NCI-H2227 (cell line): ENCODE measurements around the gene RBP2.

ENCODE experiments used
- DNase-seq: peaks from one replicate; lab custom pipeline; 2025; ENCODE audit not compliant: unreplicated experiment; lab: John Stamatoyannopoulos, UW

Gene RBP2

GRCh38 chr3:139476348-139476747, at the start of gene RBP2:
TSS of gene RBP2 (minus strand) at chr3:139476516. CDS start at chr3:139476459, 57 bp downstream.
- no peak for DNase-seq

GRCh38 chr3:139524841-139525636, 48.7 kb upstream of the RBP2 start:
- no peak for DNase-seq

- DNase-seq: no peak
Measured at GRCh38 chr3:139523718-139524117, 47.4 kb upstream of the RBP2 start.

- DNase-seq: no peak
Measured at GRCh38 chr3:139523166-139523565, 46.9 kb upstream of the RBP2 start.

- no peak for DNase-seq
Measured at GRCh38 chr3:139522421-139522820, 46.1 kb upstream of the RBP2 start.

- no peak for DNase-seq
Measured at GRCh38 chr3:139521816-139522215, 45.5 kb upstream of the RBP2 start.

- no peak for DNase-seq
Measured at GRCh38 chr3:139521144-139521543, 44.8 kb upstream of the RBP2 start.

GRCh38 chr3:139519998-139520737, 43.9 kb upstream of the RBP2 start:
- no peak for DNase-seq

GRCh38 chr3:139518926-139519842, 42.9 kb upstream of the RBP2 start:
- no peak for DNase-seq

- DNase-seq: no peak
Measured at GRCh38 chr3:139518306-139518705, 42.0 kb upstream of the RBP2 start.

- no peak for DNase-seq
Measured at GRCh38 chr3:139517321-139518065, 41.2 kb upstream of the RBP2 start.

GRCh38 chr3:139514741-139515140, 38.4 kb upstream of the RBP2 start:
- no peak for DNase-seq

GRCh38 chr3:139509631-139510030, 33.3 kb upstream of the RBP2 start:
- no peak for DNase-seq

- no peak for DNase-seq
Measured at GRCh38 chr3:139506766-139507165, 30.4 kb upstream of the RBP2 start.

- DNase-seq: no peak
Measured at GRCh38 chr3:139505829-139506386, 29.6 kb upstream of the RBP2 start.

GRCh38 chr3:139499536-139499935, 23.2 kb upstream of the RBP2 start:
- no peak for DNase-seq

GRCh38 chr3:139493826-139494385, 17.6 kb upstream of the RBP2 start:
- no peak for DNase-seq

- DNase-seq: peak; percentile 2
Measured at GRCh38 chr3:139491966-139492365, 15.7 kb upstream of the RBP2 start.

GRCh38 chr3:139491027-139491700, 14.8 kb upstream of the RBP2 start:
- DNase-seq: no peak
